Upper lobe of left lung (tissue), 4 donors: ENCODE results near the gene PFDN5.

Experiments
- CTCF ChIP-seq, 6 experiments: fragments of 450-650 bp in 4 of 6; fragments of 200-600 bp in 2 of 6; sonication (generic) in 2 of 6; IDR thresholded peaks; one replicate each; pipeline ENCODE4 v1.5.1; 2016 to 2019; ENCODE audit warnings: antibody characterized with exemption in 6 of 6
- EP300 ChIP-seq, 4 donors: sonication (generic); formaldehyde crosslinking; IDR thresholded peaks; one replicate each; pipeline ENCODE4 v1.5.1; 2017; ENCODE audit warnings: antibody characterized with exemption in 4 of 4, control low read depth in 2 of 4
- POLR2A ChIP-seq, 4 donors: fragments of 450-650 bp; IDR thresholded peaks; one replicate each; pipeline ENCODE4 v1.5.1; 2016 to 2017; ENCODE audit warnings: antibody characterized with exemption in 4 of 4, mild to moderate bottlenecking in 2 of 4
- POLR2AphosphoS5 ChIP-seq, 2 donors: sonication (generic); formaldehyde crosslinking; IDR thresholded peaks; one replicate each; pipeline ENCODE4 v1.5.1; 2017; ENCODE audit warnings: antibody characterized with exemption in 2 of 2

- peak in 3 of 6 experiments; percentile 24 to 39 (median 29) for TF ChIP-seq CTCF (IDR thresholded peaks at IDR 0.05)
- TF ChIP-seq EP300 (IDR thresholded peaks at IDR 0.05) = no peak
- no peak for TF ChIP-seq POLR2A (IDR thresholded peaks at IDR 0.05)
- TF ChIP-seq POLR2AphosphoS5 (IDR thresholded peaks at IDR 0.05) = no peak
Observed at GRCh38 chr12:53327435-53328042, 32.2 kb downstream of the PFDN5 start.
